ENCODE measurements around the gene SLC7A6.

Gene SLC7A6

DNA sequence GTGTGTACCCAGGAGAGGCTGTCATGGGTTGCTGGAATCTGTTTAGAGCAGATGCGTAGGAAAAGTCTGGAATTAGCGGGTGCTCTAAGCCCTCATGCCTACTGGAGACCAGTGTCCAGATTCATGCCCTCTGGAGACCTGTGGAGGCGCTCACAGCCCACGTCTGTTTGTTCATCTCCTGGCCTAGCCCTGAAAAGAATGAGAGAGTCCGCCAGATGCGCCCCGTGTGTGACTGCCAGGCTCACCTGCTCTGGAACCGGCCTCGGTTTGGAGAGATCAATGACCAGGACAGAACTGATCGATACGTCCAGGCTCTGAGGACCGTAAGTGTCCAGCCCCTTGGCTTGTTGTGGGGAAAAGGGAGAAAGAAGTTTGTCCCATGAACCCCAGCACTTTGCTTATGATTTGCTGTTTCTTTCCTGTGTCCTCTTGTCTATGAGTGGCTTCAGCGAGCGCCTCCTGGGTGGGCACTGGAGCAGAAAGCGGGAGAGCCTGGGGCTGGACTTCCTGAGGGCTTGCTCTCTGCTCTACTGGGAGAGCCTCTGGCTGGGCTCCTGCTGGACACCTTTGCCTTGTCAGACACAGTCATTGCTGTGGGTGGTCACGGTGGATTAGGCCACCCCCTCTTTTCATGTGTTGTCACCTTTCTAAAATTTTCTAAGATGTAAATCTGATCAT is 81.8 kb downstream of the SLC7A6 start:
- no peak for DNase-seq (ENCODE audit: low read depth in 2 of 2)

DNA sequence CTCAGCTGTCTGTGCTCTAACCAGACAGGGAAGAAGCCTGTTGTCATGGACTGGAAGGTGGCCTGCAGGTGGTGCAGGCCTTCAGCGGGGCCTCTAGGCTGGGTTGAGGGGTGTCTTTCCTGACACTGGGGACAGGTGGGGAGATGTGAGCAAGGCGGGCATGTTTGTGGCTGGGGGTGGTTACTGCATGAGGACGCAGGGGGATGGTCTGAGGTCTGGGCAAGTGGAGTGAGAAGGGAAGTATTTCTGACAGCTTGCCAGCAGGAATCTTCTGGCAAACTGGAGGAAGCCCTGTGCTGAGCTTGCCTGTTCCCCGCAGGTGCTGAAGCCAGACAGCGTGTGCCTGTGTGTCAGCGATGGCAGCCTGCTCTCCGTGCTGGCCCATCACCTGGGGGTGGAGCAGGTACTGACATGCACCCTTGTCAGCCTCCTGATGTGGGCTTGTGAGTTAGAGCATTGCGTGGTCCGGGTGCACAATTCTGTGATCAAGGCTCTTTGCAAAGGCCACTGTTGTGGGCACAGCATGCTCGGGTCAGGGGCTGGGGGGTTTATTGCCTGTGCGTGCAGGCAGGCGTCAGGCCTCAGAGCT is 82.7 kb downstream of the SLC7A6 start:
- DNase-seq (ENCODE audit: low read depth in 2 of 2): no peak

DNA sequence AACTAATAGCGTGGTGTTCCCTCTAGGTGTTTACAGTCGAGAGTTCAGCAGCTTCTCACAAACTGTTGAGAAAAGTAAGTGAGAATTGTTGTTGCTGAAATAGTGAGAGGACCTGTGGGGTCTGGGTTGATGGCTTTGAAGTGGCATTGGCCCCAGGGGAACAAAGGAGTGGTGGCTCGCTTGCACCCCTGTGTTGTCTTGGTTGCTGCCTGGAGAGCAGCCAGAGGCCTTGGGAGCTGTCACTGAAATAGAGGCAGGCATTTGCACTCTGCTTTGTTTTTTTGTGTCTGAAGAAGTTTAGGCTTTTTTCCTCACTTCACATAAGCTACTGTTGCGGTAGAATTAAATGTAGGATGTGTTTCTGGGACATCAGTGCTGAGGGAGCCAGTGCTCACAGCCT is 83.3 kb downstream of the SLC7A6 start:
- no peak for DNase-seq (ENCODE audit: low read depth in 2 of 2)

DNA sequence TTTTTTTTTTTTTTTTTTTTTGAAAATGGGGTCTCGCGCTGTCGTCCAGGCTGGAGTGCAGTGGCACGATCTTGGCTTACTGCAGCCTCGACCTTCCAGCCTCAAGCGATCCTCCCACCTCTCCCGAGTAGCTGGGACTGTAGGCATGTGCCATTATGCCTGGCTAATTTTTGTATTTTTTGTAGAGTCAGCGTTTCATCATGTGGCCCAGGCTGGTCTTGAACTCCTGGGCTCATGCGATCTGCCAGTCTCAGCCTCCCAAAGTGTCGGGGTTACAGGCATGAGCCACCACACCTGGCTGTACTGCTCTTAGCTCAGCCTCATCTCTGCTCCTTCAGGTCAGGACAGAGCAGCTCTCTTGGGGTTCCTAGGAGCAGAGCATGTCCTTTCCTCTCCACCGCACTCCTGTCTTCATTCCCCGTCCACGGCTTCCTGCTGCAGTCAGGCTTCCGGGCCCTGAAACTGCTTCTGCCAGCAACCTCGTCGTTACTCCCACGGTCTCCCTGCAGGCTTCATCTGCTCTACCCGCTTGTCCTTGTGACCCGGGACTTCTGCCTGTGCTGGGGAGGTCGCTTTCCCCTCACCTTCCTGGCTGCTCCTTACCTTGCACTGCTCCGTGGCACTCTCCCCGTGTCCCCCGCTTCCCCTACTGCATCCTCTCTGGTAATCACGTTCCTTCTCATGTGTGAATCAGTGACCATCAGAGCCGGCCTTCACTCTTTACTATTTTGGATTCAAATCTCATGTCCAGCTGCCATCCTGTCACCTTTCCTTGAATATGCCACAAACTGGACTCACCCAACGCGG is 84.5 kb downstream of the SLC7A6 start:
- DNase-seq (ENCODE audit: low read depth in 2 of 2): no peak

DNA sequence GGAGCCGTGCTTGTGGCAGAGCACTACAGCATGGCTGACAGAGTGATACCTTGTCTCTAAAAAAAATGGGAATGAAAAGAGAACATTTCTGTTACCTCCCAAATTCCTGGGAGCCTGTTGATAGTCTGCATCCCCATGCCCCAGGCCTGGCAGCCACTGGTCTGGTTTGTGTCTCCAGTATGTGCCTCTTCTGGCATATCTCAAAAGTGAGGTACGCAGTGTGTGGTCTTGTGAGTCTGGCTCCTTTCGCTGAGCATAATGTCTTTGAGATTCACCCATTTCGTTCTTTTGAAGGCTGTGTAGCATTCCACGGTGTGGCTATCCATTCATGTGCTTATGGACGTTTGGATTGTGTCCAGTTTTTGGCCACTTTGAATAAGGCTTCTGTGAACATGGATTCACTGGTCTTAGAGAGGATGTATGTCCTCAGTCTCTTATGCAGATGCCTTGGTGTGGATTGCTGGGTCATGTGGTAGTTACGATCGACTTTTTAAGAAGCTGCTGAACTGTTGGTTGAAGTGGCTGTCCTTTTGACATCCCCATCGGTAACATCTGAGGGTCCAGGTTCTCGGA is 85.6 kb downstream of the SLC7A6 start:
- no peak for DNase-seq (ENCODE audit: low read depth in 2 of 2)

DNA sequence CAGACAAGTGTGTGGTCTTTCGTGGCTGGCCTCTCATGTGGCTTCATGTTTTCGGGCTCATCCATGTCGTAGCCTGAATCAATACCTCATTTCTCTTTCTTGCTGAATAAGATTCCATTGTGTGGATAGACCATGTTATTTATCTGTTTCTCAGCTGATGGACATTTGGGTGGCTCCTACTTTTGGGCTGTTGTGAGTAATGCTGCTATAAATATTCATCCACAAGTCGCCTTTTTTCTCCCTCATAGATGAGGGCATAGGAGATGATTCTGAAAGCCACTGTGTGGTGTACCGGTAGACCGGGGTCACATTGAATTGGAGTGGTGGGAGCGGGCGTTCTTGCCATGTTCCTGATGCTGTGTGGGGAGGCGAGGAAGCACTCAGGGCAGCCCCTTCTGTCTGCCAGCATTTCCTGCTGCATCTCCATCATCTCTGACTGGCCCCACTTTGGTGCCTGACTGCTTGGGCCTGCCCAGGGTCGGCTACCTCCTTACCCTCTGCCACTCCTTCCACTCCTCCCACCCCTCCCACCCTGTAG is 86.6 kb downstream of the SLC7A6 start:
- no peak for DNase-seq (ENCODE audit: low read depth in 2 of 2)

Measured in stimulated activated CD8-positive, alpha-beta memory T cell treated with anti-CD3 and anti-CD28 coated beads, Interleukin-15, amount 100 ng/mL, for 48 hours (primary cell).